HG03457 (cell line): ENCODE data around the gene TBC1D22A.

Source experiments
- ATAC-seq: cut with Tn5 transposase; IDR thresholded peaks from one replicate; pipeline ENCODE4 v1.9.1; 2021; ENCODE audit warnings: moderate number of reproducible peaks; ENCODE audit not compliant: unreplicated experiment

The TBC1D22A gene

GRCh38 chr22:47200273-47201051, 438.0 kb downstream of the TBC1D22A start:
- ATAC-seq: no peak

DNA sequence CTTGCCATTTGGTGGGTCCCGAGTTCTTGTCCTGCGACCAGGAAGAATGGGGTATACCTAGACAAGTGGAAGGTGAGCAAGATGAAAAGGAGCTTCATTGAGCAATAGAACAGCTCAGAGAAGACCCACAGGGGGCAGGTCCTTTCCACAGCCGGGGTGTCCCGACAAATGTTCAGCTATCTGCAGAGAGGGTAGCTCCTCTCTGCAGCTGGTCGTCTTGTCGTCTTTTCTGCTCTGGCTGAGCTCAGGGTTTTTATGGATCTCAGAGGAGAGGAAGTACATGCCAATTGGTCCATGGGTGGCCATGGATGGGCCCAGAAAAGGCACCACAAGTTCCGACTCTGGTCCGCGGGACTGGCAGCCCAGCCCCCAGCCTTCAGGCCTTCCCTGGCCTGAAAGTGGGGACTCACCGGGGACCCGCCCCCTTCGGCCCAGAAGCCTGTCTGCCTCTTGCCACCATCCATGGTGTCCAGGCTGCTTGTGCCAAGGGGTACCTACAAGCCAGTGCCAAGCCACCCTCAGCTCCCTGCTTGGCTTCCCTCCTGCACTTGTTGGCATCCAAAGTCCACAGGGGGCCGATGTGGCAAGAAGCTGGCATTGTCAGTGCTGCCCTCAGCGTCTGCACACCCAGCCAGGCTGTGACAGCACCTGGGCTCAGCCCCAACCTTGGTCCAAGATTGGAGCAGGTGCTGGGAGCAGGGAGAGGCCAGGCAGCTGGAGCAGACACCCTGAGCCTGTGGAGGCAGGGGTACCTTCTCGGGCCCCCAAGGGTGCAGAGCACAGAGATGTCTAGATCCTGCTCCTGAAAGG, 438.9 kb downstream of the TBC1D22A start:
- no peak for ATAC-seq

DNA sequence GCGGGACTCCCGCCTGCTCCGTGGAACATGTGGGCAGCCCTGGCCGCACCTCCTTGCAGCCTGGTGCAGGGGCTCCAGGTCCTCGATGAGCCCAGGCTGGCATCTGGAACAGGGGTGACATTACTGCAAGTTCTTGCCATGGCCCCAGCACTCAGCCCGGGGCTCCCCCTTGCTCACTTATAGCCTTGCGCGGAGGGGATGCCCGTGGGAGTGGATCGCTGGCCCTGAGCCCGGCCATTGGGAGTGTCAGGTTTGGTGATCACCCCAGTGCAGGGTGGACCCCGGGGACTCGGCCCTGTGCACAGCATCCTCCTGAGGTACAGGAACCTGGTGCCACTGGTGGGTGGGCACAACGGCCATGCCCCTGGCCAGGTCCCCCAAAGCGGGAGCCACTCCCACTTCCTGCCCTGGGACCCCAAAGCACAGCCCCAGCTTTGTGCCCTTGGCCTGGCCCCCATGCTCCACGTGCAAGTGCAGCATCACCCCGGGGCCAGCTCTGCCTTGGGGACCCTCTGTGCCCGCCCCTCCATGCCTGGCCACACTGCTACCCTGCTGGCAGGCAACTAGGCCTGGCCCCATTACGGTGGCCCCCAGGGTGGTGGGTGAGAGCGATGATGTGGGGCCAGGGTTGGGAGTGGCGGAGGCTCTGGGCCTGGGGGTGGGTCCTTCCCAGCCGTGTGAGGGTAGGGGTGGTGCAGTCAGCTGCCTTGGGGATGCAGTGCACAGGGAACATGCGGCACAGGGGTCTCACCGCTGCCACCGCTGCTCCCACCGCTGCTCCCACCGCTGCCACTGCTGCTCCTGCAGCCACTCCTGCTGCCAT, 439.8 kb downstream of the TBC1D22A start:
- ATAC-seq: no peak

GRCh38 chr22:47202819-47203553, 440.5 kb downstream of the TBC1D22A start:
- ATAC-seq: no peak

- ATAC-seq: no peak
Measured at GRCh38 chr22:47203554-47203991, 441.1 kb downstream of the TBC1D22A start.

DNA sequence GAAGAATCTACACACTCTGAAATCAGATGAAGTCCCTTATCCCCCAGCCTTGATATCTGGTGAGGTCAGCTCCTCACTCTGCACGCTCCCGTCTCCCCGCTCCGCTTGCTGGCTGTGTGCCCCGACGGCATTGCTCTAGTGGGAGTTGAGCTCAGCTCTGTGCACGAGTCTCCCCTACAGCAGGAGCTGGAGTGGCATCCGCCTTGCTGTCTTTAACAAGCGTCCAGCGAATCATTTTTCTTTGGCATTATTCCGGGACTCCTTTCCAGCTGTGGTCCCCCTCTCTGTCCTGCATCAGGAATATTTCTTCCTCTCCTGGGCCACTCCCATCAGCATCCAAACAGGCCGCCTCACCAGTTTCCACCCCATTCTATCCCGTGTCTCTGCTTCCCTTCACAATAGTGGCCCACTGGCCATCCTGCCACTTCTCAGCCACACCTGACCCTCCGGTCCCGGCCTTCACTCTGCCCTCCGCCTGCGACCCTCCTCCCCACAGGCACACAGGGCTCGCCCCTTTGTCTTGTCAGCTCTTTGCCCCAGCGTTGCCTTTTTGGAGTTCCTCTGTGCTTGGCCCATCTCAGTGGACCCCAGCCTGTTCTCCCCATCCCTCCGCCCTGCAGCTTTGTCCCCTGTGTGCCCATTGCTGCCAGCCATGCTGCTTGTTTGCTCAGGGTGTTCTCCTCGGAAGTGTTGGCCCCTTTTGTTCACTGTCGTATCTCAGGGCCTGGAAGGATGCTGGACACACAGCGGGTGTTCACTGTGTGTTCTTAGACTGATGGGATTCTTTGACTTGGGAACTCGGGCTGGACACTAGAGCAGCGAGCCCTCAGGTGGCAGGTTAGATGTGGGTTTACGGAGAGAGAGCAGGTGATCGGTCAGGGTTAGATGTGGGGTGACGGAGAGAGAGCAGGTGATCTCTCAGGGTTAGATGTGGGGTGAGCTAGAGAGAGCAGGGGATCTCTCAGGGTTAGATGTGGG, 441.8 kb downstream of the TBC1D22A start:
- no peak for ATAC-seq

GRCh38 chr22:47205081-47205491, 442.6 kb downstream of the TBC1D22A start:
- no peak for ATAC-seq

GRCh38 chr22:47205554-47205953, 443.1 kb downstream of the TBC1D22A start:
- no peak for ATAC-seq

DNA sequence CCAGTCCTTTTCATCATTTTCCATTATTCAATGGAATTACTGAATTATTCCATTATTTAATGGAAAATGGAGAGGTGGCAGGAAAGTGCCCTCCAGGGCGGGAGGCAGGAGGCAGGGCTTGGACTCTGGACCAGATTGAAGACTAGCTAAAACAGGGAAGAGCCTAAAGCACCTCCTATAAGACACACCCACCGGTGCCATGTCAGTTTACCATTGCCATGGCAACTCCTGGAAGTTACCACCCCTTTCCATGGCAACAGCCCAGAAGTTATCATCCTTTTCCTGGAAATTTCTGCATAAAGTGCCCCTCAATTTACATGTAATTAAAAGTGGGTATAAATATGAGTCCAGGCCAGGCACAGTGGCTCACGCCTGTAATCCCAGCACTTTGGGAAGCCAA, 443.7 kb downstream of the TBC1D22A start:
- ATAC-seq: no peak

GRCh38 chr22:47206666-47207218, 444.3 kb downstream of the TBC1D22A start:
- ATAC-seq: no peak

GRCh38 chr22:47207387-47207786, 444.9 kb downstream of the TBC1D22A start:
- no peak for ATAC-seq

DNA sequence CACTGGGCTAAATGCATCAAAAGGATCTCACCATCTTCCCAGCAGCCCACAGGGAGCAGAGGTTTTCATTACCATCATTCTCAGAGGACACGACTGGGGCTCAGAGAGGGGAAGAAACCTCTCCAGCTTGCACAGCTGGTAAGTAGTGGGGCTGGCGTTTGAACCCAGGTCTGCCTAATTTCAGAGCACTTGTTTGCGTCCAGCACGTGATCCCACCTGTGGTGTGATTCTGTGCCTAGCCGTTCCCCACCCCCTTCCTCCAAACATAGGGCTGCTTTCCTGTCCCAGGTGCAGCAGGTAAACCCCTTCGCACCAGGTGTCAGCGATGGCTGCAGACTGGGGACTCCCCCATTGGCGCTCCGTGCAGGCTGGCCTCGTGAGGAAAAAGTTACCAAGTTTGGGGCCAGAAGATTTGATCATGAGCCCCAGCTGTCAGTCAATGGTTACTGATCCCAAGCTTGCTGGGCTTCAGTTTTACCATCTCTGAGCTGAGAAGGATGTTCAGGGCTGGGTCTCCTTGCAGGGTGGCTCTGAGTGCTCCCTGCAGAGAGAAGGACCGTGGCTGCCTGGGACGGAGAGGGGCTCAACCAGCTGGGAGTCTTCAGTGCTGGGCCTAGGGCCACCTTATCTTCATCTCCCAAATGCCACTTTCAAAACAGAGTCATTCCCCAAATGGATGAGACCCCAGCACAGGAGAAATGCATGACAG, 445.6 kb downstream of the TBC1D22A start:
- ATAC-seq: no peak

DNA sequence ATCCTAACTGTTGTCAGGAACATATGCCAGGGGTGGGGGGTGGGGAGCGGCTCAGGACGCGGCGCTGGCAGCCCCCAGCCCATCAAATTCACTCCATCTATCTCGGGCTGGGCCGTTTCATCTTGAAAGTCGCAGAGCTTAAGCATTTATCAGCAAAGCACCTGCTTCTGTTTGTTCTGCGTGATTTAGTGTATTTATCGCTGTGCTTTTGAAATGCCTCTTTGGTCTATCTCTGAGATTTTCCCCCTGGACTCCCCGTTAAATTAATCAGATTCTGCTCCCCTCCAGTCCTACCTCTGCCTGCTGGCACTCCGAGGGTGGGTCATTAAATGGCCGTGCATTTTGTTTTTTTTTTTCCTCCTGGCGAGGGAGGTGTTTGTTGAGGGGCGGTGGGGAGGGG, 446.2 kb downstream of the TBC1D22A start:
- ATAC-seq: no peak

DNA sequence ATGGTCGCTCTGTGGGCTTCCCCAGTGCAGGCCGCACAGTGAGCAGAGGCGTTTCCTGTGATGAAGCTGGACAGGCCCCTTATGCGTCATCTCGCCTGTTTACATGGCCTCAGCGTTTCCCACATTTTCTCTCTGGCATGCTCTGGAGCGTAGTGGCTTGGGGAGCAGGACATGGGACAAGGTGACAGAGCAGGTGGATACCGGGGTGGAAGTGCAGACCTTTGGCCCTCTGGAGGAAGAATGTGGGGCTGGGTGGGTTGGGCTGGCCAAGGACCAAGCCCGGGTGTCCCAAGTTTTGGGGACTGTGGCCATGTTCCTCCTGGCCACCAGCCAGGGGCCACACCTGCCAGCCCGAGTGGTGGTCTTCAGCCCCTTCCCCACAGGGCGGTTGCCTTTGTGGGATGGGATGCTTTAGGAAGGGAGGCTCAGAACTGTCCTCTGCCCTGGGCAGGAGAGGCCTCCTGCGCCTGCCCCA, 446.6 kb downstream of the TBC1D22A start:
- no peak for ATAC-seq

DNA sequence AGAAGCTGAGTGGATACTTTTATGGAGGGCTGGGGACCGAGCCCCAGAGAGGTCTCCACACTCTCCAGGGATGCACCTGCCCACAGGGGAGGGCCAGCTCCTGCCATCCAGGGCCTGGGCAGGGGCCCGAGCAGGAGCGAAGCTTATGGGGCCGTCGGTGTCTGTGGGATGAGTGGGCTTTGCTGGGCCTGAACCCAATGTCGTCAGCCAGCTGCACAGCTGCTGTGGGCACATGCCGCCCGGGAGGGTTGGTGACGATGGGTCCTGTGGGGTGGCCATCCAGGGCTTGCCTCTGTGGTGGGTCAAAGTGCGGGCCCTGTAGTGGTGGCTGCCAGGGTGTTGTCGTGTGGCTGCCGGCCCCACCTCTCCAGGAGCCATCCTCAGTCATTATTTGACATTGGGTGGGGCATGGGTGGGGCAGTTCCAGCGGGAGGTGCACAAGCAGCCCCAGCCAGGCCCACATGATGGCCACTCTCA, 447.1 kb downstream of the TBC1D22A start:
- no peak for ATAC-seq

DNA sequence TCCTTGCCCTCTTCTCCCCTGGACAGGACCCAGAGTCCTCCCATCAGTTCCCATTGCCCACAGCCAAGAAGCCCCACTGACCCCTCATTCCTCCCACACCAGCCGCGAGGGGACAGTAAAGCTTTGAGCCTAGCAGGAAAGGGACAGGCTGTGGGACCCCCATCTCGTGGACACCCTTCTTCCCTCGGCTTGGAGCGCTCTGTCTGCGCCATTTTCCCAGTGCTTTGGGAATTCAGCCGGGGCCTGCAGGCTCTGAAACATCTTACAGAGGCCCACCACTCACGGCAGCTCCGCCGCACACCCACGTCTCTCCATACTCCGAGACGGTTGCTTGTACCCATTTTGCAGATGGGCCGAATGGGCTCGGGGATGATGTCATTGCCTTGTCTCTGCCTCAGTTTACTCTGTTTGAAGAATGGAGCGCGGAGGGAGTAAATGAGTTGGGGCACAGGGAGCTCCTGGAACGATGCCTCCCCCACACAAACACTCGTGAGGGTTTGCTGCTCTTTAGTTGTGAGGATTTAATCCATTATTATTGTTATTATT, 447.7 kb downstream of the TBC1D22A start:
- ATAC-seq: no peak

GRCh38 chr22:47210686-47211085, 448.2 kb downstream of the TBC1D22A start:
- no peak for ATAC-seq
